ENCODE measurements around the gene CDYL. TPM values are rescaled to one million over a fixed set of nuclear protein-coding genes. Genes with fewer than 3 reads are reported as not detected.

CDYL gene
- total RNA-seq, 2 experiments from 2014 or later = 31.1 to 31.2 TPM

GRCh38 chr6:4936681-4937041 is 160.5 kb downstream of the CDYL start:
- intact Hi-C loops (cut with micrococcal nuclease) = no loop called here
- POLR2A ChIA-PET = no interaction called here
- DNase-seq = peak; percentile 12
- Mint-ChIP-seq H3K27ac (no peak overlapping the region), H3K27me3 (no peaks in the 10 kb centered on the region), H3K4me1 (ENCODE audit: low read depth) (peaks cover 61% of the 10 kb centered on the region), H3K9me3 (no peaks in the 10 kb centered on the region), H3K36me3 (ENCODE audit: low read depth) (peaks cover 13% of the 10 kb centered on the region), H3K4me3 (no peak overlapping the region)
- ATAC-seq = no peak
- peak; percentile 70 for TF ChIP-seq CTCF (IDR thresholded peaks at IDR 0.05)
- CTCF ChIA-PET = interaction anchor here (2.5 kb wide), 1 partner anchor 9 kb away, joined by 9 read pairs; no protein-coding TSS in a partner anchor

- Mint-ChIP-seq H3K9me3 (no peaks in the 10 kb centered on the region), H3K27me3 (no peaks in the 10 kb centered on the region), H3K36me3 (ENCODE audit: low read depth) (peaks cover 15% of the 10 kb centered on the region), H3K27ac (no peak overlapping the region), H3K4me1 (ENCODE audit: low read depth) (peaks cover 65% of the 10 kb centered on the region), H3K4me3 (no peak overlapping the region)
- no peak for TF ChIP-seq CTCF (IDR thresholded peaks at IDR 0.05)
- intact Hi-C loops (cut with micrococcal nuclease) = no loop called here
- ChIA-PET CTCF (interaction anchor here (2.5 kb wide), 1 partner anchor 10 kb away, joined by 9 read pairs; no protein-coding TSS in a partner anchor), POLR2A (no interaction called here)
- ATAC-seq (no peak), DNase-seq (no peak)
Observed at GRCh38 chr6:4937414-4937813, 161.2 kb downstream of the CDYL start.

GRCh38 chr6:4939241-4939640 is 163.0 kb downstream of the CDYL start:
- ChIA-PET POLR2A (no interaction called here), CTCF (interaction anchor here (1.1 kb wide), 1 partner anchor 658 kb away, joined by 3 read pairs; no protein-coding TSS in a partner anchor)
- H3K4me3 Mint-ChIP-seq = no peak overlapping the region
- DNase-seq (peak; percentile 17), ATAC-seq (peak; percentile 29)
- no peaks in the 10 kb centered on the region for H3K9me3 Mint-ChIP-seq
- H3K27ac Mint-ChIP-seq = no peak overlapping the region
- peaks cover 59% of the 10 kb centered on the region for H3K4me1 Mint-ChIP-seq (ENCODE audit: low read depth)
- intact Hi-C loops (cut with micrococcal nuclease) = no loop called here
- TF ChIP-seq CTCF (IDR thresholded peaks at IDR 0.05) = no peak
- no peaks in the 10 kb centered on the region for H3K27me3 Mint-ChIP-seq
- peaks cover 21% of the 10 kb centered on the region for H3K36me3 Mint-ChIP-seq (ENCODE audit: low read depth)

GRCh38 chr6:4940416-4940815 is 164.2 kb downstream of the CDYL start:
- peaks cover 48% of the 10 kb centered on the region for H3K4me1 Mint-ChIP-seq (ENCODE audit: low read depth)

More at GRCh38 chr6:4940416-4940815, 164.2 kb downstream of the CDYL start:
- ATAC-seq (no peak), DNase-seq (no peak)
- peaks cover 25% of the 10 kb centered on the region for H3K36me3 Mint-ChIP-seq (ENCODE audit: low read depth)
- ChIA-PET POLR2A (no interaction called here), CTCF (interaction anchor here (1.0 to 1.1 kb wide), 3 partner anchors 32 to 659 kb away, joined by 3 to 4 read pairs (median 3); no protein-coding TSS in a partner anchor)
- no peak overlapping the region for H3K4me3 Mint-ChIP-seq
- no peaks in the 10 kb centered on the region for H3K27me3 Mint-ChIP-seq
- no peak for TF ChIP-seq CTCF (IDR thresholded peaks at IDR 0.05)
- intact Hi-C loops (cut with micrococcal nuclease) = no loop called here
- no peaks in the 10 kb centered on the region for H3K9me3 Mint-ChIP-seq
- no peak overlapping the region for H3K27ac Mint-ChIP-seq

Data from activated CD8-positive, alpha-beta T cell treated with anti-CD3 and anti-CD28 coated beads for 36 hours (primary cell).